A549 treated with AZD2906 at 1 μM for 4 hours (cell line): Measurements from ENCODE around the gene EGF. TPM values are rescaled to one million over a fixed set of nuclear protein-coding genes. Genes with fewer than 3 reads are reported as not detected.

Source experiments
- total RNA-seq: library from RNA; stranded (reverse); fragments of 200-300 nt; extraction: Qiagen RNA extraction; gene quantifications from 5 replicates; pipeline ENCODE4 v1.2.3, GENCODE V29; 2022

The EGF gene
- 0.09 to 0.41 TPM (median 0.29 TPM) in 5 replicates for total RNA-seq

GRCh38 chr4:109912706-109913595, at the start of gene EGF:
Gene EGF, plus strand, starts transcription at chr4:109912883. Its CDS starts 453 bp downstream, at chr4:109913336.

Other genes with a start within 250 kb of the EGF start
- 15.9 to 18.4 TPM (median 16.6 TPM) in 5 replicates for gene CASP6, start 209.4 kb upstream of the EGF start, total RNA-seq
- gene PLA2G12A, start 182.8 kb upstream of the EGF start, total RNA-seq, result 10.0 to 14.9 TPM (median 11.2 TPM) in 5 replicates
- 0.55 to 0.95 TPM (median 0.84 TPM) in 5 replicates for gene CFI, start 110.9 kb upstream of the EGF start, total RNA-seq
- gene GAR1, start 97.1 kb upstream of the EGF start, total RNA-seq, result 36.4 to 44.7 TPM (median 40.3 TPM) in 5 replicates
- 0.06 to 0.14 TPM (median 0.11 TPM) in 3 of 5 replicates, not detected in the others for gene RRH, start 84.9 kb upstream of the EGF start, total RNA-seq
- gene LRIT3, start 64.8 kb upstream of the EGF start, total RNA-seq, result 0.02 to 0.06 TPM (median 0.02 TPM) in 4 of 5 replicates, not detected in the other